GM18873 (cell line): ENCODE results near the gene CLEC12A.
"Not testable (repeated sequence)": the region's sequence is repeated elsewhere in the genome, so short reads cannot be mapped to it uniquely, and the experiment has no call there.

Experiments used
- ATAC-seq: cut with Tn5 transposase; IDR thresholded peaks from one replicate; pipeline ENCODE4 v1.9.1; 2021; ENCODE audit warnings: mild to moderate bottlenecking, moderate library complexity, moderate number of reproducible peaks; ENCODE audit not compliant: unreplicated experiment, low FRiP score

CLEC12A gene

GRCh38 chr12:9961901-9962300, 9.3 kb upstream of the CLEC12A start:
- ATAC-seq = no peak

- no peak for ATAC-seq
Observed at GRCh38 chr12:9969673-9970072, 1.5 kb upstream of the CLEC12A start.

- no peak for ATAC-seq
Observed at GRCh38 chr12:9973949-9974348, 2.7 kb downstream of the CLEC12A start.

- not testable (repeated sequence) for ATAC-seq
Observed at GRCh38 chr12:9974731-9975130, 3.5 kb downstream of the CLEC12A start.

GRCh38 chr12:9975614-9976013, 4.4 kb downstream of the CLEC12A start:
- ATAC-seq = no peak

GRCh38 chr12:9976626-9977025, 5.4 kb downstream of the CLEC12A start:
- not testable (repeated sequence) for ATAC-seq

GRCh38 chr12:9977916-9978315, 6.7 kb downstream of the CLEC12A start:
- ATAC-seq = no peak

- ATAC-seq = no peak
Observed at GRCh38 chr12:9980126-9980525, 8.9 kb downstream of the CLEC12A start.

- no peak for ATAC-seq
Observed at GRCh38 chr12:9991876-9992275, 20.7 kb downstream of the CLEC12A start.

GRCh38 chr12:9992296-9992695, 21.1 kb downstream of the CLEC12A start:
- no peak for ATAC-seq

GRCh38 chr12:9999016-9999415, 27.8 kb downstream of the CLEC12A start, which contains the start of gene CLEC1B:
TSS of gene CLEC1B (minus strand) at chr12:9999121. CDS start at chr12:9999100, 21 bp downstream.
- ATAC-seq = no peak

- ATAC-seq = no peak
Observed at GRCh38 chr12:10001171-10001776, 30.1 kb downstream of the CLEC12A start.

GRCh38 chr12:10012630-10013330, 41.6 kb downstream of the CLEC12A start:
- no peak for ATAC-seq

- ATAC-seq = no peak
Observed at GRCh38 chr12:10015450-10015849, 44.2 kb downstream of the CLEC12A start.

- no peak for ATAC-seq
Observed at GRCh38 chr12:10016881-10017280, 45.7 kb downstream of the CLEC12A start.

- no peak for ATAC-seq
Observed at GRCh38 chr12:10018386-10018785, 47.2 kb downstream of the CLEC12A start.

GRCh38 chr12:10021342-10021741, 50.1 kb downstream of the CLEC12A start:
- ATAC-seq = no peak

GRCh38 chr12:10025236-10025635, 54.0 kb downstream of the CLEC12A start:
- no peak for ATAC-seq

GRCh38 chr12:10026666-10027065, 55.5 kb downstream of the CLEC12A start:
- ATAC-seq = not testable (repeated sequence)

- ATAC-seq = no peak
Observed at GRCh38 chr12:10027311-10027710, 56.1 kb downstream of the CLEC12A start.

- ATAC-seq = no peak
Observed at GRCh38 chr12:10027721-10028120, 56.5 kb downstream of the CLEC12A start.

GRCh38 chr12:10030446-10030845, 59.2 kb downstream of the CLEC12A start, which contains the start of gene CLEC9A:
TSS of gene CLEC9A (plus strand) at chr12:10030682. CDS start at chr12:10052688, 22,006 bp downstream.
- no peak for ATAC-seq
